ENCODE data around the gene TANGO6. TPM values are rescaled to one million over a fixed set of nuclear protein-coding genes. Genes with fewer than 3 reads are reported as not detected.

The TANGO6 gene
- total RNA-seq, 1 donor from 2014 or later: 10.9 TPM

- DNase-seq (ENCODE audit: low read depth): peak; percentile 48
- Histone ChIP-seq H3K4me3 (ENCODE audit: low read depth, low read length) (peak within 1 kb of the TSS; percentile 69), H3K36me3 (ENCODE audit: control insufficient read depth, insufficient read depth, low read length) (no peaks in the 10 kb centered on the region), H3K27me3 (ENCODE audit: control insufficient read depth, insufficient read depth, low read length) (no peaks in the 10 kb centered on the region)
- peak; percentile 56 for TF ChIP-seq CTCF (IDR thresholded peaks at IDR 0.05; ENCODE audit: insufficient read depth, low read length, poor library complexity, severe bottlenecking)
These were observed 262.4 kb downstream of the TANGO6 start, which contains the start of gene HAS3 for GRCh38 chr16:69105501-69106361. HAS3 (plus strand) TSS chr16:69105653; CDS start chr16:69109396, 3,743 bp downstream.

DNA sequence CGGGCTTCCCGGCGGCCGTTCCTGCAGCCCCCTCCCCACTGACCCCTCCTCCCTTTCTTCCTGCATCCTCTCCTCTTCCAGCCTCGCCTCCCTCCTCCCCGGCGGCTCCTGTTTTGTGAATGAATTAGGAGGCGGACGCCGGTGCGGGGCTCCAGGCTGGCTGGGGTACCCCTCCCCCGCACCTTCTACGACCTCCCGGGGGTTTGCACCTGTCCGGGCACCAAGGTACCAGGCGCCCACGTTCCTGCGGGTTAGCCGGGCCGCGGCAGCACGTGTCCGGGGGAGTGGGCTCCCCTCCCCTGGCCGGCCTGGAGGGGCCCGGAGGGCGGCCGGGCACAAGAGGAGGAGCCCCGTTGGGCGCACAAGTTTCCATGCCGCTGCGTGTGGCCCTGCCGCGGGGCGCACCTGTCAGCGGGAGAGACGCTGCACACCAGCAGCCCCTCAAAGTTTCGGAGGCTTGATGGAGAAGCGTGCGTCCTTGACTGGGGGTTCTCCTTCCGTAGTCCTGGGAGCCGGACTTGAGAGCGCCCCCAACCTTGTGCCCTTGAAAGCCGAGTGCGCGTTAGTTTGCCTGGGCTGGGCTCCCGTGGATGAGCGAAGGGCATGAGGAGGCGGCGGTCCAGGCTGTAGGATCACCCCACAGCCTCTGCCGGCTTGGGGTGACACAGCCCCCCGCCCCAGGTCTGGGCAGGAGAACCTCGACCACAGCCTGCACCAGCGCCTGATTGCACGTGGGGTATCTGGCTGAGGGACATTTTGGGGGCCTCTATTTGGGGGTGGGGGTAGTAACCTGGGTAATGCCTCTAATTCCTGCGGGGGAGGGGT, 263.4 kb downstream of the TANGO6 start:
- Histone ChIP-seq H3K27me3 (ENCODE audit: control insufficient read depth, insufficient read depth, low read length) (no peaks in the 10 kb centered on the region), H3K36me3 (ENCODE audit: control insufficient read depth, insufficient read depth, low read length) (no peaks in the 10 kb centered on the region), H3K4me3 (ENCODE audit: low read depth, low read length) (peak overlapping the region; percentile 69)
- DNase-seq (ENCODE audit: low read depth): no peak
- no peak for TF ChIP-seq CTCF (IDR thresholded peaks at IDR 0.05; ENCODE audit: insufficient read depth, low read length, poor library complexity, severe bottlenecking)

DNA sequence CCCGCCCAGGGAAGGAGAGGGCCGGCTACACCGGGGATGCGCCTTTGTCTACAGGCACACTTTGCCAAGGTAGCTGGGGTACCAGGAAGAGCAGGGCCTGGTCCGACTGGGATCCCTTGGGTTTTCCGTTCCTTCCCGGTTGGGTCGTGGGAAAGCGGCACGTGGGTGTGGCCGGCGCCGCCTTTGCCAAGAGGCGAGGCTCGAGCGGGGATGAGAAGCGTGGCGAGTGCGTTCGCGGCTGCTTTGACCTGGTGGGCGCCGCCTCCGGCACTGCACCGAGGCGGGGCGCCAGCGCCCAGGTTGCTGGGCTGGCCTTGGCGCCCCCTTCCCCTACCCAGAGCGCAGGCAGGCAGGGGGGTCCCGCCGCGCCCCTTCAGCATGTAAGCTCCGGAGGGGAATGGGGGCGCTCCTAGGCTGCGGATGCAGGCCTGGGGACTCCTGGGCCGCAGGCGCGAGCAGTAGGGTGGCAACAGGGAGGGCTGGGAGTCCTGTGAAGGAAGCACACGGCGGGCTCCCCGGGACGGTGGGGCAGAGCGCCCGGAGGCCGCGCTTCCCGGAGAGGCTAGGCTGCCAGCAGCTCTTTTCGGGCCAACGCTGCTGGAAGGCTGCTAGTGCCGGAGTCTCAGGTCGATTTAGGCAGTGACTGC, 264.1 kb downstream of the TANGO6 start:
- no peak for DNase-seq (ENCODE audit: low read depth)
- Histone ChIP-seq H3K4me3 (ENCODE audit: low read depth, low read length) (peak overlapping the region; percentile 69), H3K36me3 (ENCODE audit: control insufficient read depth, insufficient read depth, low read length) (no peaks in the 10 kb centered on the region), H3K27me3 (ENCODE audit: control insufficient read depth, insufficient read depth, low read length) (no peaks in the 10 kb centered on the region)
- TF ChIP-seq CTCF (IDR thresholded peaks at IDR 0.05; ENCODE audit: insufficient read depth, low read length, poor library complexity, severe bottlenecking): no peak

DNA sequence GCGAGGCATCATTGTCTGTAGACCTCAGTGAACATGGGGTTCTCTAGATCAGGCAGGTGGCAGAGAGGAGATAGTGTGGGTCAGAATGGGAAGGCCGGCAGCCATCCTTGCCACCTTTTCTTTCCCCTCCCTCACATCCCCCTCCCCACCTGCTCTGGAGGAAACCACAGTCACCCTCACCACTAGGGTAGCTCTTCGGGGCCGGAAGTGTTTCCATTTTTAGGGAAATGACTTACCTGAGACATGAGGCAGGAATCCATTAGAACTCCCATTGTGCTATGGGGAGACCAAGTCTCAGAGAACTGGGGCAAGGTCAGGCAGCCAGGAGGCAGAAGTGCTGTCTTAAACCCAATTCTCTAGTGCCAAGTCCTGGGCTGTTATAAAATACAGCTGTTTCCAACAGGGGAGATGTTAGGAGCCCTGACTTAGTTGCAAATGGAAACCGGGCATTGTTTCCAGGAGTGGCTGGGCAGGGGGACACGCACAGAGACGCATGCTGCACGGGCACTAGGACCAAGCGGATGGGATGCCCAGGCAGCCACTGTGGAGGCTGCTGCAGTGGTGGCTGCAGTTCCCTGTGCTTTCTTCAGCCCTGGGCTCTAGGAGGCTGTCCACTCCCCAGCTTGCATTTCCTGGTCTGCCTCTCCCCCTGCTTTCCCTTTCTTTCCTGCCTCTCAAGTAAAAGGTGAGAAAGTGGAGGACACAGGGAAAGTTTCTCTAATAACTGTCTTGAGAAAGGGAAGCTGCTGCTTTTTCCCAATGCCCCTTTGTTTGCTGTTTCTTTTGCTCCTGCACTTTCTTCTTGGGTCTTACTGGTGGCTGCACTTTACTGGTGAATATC, 265.0 kb downstream of the TANGO6 start:
- H3K4me3 ChIP-seq (ENCODE audit: low read depth, low read length): peak overlapping the region; percentile 69
- TF ChIP-seq CTCF (IDR thresholded peaks at IDR 0.05; ENCODE audit: insufficient read depth, low read length, poor library complexity, severe bottlenecking): no peak
- H3K27me3 ChIP-seq (ENCODE audit: control insufficient read depth, insufficient read depth, low read length): no peaks in the 10 kb centered on the region
- DNase-seq (ENCODE audit: low read depth): no peak
- no peaks in the 10 kb centered on the region for H3K36me3 ChIP-seq (ENCODE audit: control insufficient read depth, insufficient read depth, low read length)

DNA sequence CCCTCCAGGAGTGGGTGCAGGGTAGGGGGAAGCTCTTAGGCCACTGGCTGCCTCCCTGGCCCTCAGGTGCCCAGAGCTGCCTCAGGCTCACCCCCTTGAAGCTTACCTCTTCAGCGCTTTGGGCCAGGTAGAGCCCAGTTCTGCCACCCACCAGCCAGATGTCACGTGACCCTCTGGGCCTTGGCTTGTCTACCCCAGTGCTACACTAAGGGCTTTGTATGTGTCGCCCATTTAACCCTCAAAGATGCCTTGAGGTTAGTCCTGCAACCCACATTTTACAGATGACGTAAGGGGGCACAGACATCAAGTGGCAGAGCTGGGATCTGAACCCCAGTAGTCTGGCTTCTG, 265.5 kb downstream of the TANGO6 start:
- no peak for TF ChIP-seq CTCF (IDR thresholded peaks at IDR 0.05; ENCODE audit: insufficient read depth, low read length, poor library complexity, severe bottlenecking)
- DNase-seq (ENCODE audit: low read depth): no peak
- Histone ChIP-seq H3K36me3 (ENCODE audit: control insufficient read depth, insufficient read depth, low read length) (no peaks in the 10 kb centered on the region), H3K27me3 (ENCODE audit: control insufficient read depth, insufficient read depth, low read length) (no peaks in the 10 kb centered on the region), H3K4me3 (ENCODE audit: low read depth, low read length) (no peak overlapping the region)
